Left kidney (tissue), 1 donor: ENCODE data around the gene TAPT1. TPM values are rescaled to one million over a fixed set of nuclear protein-coding genes. Genes with fewer than 3 reads are reported as not detected.

Experiments
- polyA plus RNA-seq: library from polyadenylated mRNA; unstranded; fragments of 120-200 nt; gene quantifications from one replicate; pipeline ENCODE4 v1.2.1, GENCODE V29; 2013; ENCODE audit not compliant: insufficient read length

Gene TAPT1
- polyA plus RNA-seq, 1 donor: 49.4 TPM

Other genes with a start within 250 kb of the TAPT1 start
- 44.6 TPM for gene PROM1, start 142.4 kb downstream of the TAPT1 start, polyA plus RNA-seq